HL-60 (cell line): ENCODE data around the gene CDH23.

Experiments
- DNase-seq, 2 experiments: peaks; one replicate each; pipeline ENCODE4 v3.0.0-alpha.2; 2010 to 2020; ENCODE audit warnings: low read depth in 1 of 2, low spot score in 1 of 2
- H3K27ac ChIP-seq: fragments of 250-450 bp; sonication (Bioruptor Pico); replicated peaks from 2 replicates; pipeline ENCODE4 v1.5.1; 2020; ENCODE audit warnings: mild to moderate bottlenecking, moderate library complexity
- H3K27me3 ChIP-seq: fragments of 250-450 bp; sonication (Bioruptor Pico); 2 replicates; pipeline ENCODE4 v1.5.1; 2021; ENCODE audit warnings: mild to moderate bottlenecking, moderate library complexity; ENCODE audit not compliant: insufficient read depth, poor library complexity, severe bottlenecking
- H3K4me3 ChIP-seq: replicated peaks from 2 replicates; pipeline ENCODE4 v1.5.1; 2011; ENCODE audit warnings: mild to moderate bottlenecking, control low read depth, low read length; ENCODE audit not compliant: insufficient read depth
- GABPA ChIP-seq: IDR thresholded peaks from 2 replicates; pipeline ENCODE4 v1.6.1; 2012; ENCODE audit warnings: low read depth
- POLR2AphosphoS5 ChIP-seq: IDR thresholded peaks from 2 replicates; pipeline ENCODE4 v1.6.1; 2012; ENCODE audit warnings: low read depth
- SPI1 ChIP-seq: IDR thresholded peaks from 2 replicates; pipeline ENCODE4 v1.6.1; 2012; ENCODE audit warnings: low read depth, mild to moderate bottlenecking, borderline replicate concordance
- TF ChIP-seq, protein P1 (sequence below): IDR thresholded peaks from 2 replicates; pipeline ENCODE4 v1.6.1; 2012; ENCODE audit warnings: low read depth; ENCODE audit not compliant: insufficient replicate concordance
- TF ChIP-seq, protein P2 (sequence below): IDR thresholded peaks from one replicate; pipeline ENCODE4 v1.5.1; 2011; ENCODE audit warnings: low read length, control low read depth, inconsistent platforms; ENCODE audit not compliant: insufficient read depth

Gene CDH23

GRCh38 chr10:71761541-71762113, 364.9 kb downstream of the CDH23 start:
- peak in 1 of 2 experiments; percentile 22 for DNase-seq
- TF ChIP-seq, protein P1, sequence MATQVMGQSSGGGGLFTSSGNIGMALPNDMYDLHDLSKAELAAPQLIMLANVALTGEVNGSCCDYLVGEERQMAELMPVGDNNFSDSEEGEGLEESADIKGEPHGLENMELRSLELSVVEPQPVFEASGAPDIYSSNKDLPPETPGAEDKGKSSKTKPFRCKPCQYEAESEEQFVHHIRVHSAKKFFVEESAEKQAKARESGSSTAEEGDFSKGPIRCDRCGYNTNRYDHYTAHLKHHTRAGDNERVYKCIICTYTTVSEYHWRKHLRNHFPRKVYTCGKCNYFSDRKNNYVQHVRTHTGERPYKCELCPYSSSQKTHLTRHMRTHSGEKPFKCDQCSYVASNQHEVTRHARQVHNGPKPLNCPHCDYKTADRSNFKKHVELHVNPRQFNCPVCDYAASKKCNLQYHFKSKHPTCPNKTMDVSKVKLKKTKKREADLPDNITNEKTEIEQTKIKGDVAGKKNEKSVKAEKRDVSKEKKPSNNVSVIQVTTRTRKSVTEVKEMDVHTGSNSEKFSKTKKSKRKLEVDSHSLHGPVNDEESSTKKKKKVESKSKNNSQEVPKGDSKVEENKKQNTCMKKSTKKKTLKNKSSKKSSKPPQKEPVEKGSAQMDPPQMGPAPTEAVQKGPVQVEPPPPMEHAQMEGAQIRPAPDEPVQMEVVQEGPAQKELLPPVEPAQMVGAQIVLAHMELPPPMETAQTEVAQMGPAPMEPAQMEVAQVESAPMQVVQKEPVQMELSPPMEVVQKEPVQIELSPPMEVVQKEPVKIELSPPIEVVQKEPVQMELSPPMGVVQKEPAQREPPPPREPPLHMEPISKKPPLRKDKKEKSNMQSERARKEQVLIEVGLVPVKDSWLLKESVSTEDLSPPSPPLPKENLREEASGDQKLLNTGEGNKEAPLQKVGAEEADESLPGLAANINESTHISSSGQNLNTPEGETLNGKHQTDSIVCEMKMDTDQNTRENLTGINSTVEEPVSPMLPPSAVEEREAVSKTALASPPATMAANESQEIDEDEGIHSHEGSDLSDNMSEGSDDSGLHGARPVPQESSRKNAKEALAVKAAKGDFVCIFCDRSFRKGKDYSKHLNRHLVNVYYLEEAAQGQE: no peak
- no peak for TF ChIP-seq POLR2AphosphoS5
- no peak for TF ChIP-seq GABPA
- no peak for TF ChIP-seq SPI1
- TF ChIP-seq, protein P2, sequence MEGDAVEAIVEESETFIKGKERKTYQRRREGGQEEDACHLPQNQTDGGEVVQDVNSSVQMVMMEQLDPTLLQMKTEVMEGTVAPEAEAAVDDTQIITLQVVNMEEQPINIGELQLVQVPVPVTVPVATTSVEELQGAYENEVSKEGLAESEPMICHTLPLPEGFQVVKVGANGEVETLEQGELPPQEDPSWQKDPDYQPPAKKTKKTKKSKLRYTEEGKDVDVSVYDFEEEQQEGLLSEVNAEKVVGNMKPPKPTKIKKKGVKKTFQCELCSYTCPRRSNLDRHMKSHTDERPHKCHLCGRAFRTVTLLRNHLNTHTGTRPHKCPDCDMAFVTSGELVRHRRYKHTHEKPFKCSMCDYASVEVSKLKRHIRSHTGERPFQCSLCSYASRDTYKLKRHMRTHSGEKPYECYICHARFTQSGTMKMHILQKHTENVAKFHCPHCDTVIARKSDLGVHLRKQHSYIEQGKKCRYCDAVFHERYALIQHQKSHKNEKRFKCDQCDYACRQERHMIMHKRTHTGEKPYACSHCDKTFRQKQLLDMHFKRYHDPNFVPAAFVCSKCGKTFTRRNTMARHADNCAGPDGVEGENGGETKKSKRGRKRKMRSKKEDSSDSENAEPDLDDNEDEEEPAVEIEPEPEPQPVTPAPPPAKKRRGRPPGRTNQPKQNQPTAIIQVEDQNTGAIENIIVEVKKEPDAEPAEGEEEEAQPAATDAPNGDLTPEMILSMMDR: no peak
- Histone ChIP-seq H3K27ac (no peak overlapping the region), H3K27me3 (no peaks in the 10 kb centered on the region), H3K4me3 (no peak overlapping the region)

DNA sequence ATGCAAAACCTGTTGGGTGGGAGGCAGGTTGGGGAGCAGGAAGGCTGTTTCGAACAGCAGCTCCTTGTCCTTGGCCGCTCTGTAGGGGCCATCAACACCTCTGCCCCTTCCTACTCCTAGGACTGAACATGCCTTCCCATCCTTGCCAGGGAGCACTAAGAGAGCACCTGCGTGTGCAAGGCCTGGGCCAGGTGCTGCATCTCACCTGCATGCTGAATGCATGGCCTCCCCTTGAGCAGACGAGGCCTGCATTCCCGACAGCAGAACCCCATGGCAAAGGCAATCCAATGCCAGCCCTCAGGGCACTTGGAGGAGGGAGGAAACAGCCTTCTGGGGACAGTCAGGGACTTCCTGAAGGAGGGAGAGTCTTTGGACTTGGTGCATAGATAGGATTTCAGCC, 365.6 kb downstream of the CDH23 start:
- TF ChIP-seq, protein P2: no peak
- TF ChIP-seq GABPA: no peak
- 0 out of 2 replicates have a peak, but pooled peaks have one; percentile 5 for TF ChIP-seq POLR2AphosphoS5
- TF ChIP-seq, protein P1: no peak
- H3K4me3 ChIP-seq: no peak overlapping the region
- H3K27ac ChIP-seq: no peak overlapping the region
- H3K27me3 ChIP-seq: no peaks in the 10 kb centered on the region
- peak in 1 of 2 experiments; percentile 12 for DNase-seq

- DNase-seq: no peak
- TF ChIP-seq, protein P1: no peak
- TF ChIP-seq GABPA: no peak
- TF ChIP-seq POLR2AphosphoS5: no peak
- TF ChIP-seq, protein P2: no peak
- no peak for TF ChIP-seq SPI1
- Histone ChIP-seq H3K27ac (no peak overlapping the region), H3K4me3 (no peak overlapping the region), H3K27me3 (no peaks in the 10 kb centered on the region)
Observed at GRCh38 chr10:71763352-71764127, 366.8 kb downstream of the CDH23 start.
